Endothelial cell of umbilical vein (primary cell): Measurements from ENCODE around the gene OSBPL9.

Experiments
- EZH2 ChIP-seq: IDR thresholded peaks from 2 replicates; pipeline ENCODE4 v1.6.1; 2012; ENCODE audit warnings: borderline replicate concordance, low read depth, mild to moderate bottlenecking, moderate library complexity, low read length, inconsistent platforms; ENCODE audit not compliant: severe bottlenecking
- JUN ChIP-seq: IDR thresholded peaks from 2 replicates; pipeline ENCODE4 v1.6.1; 2011; ENCODE audit warnings: borderline replicate concordance, low read depth; ENCODE audit not compliant: insufficient read length, insufficient read depth
- POLR2A ChIP-seq: IDR thresholded peaks from 2 replicates; pipeline ENCODE4 v1.6.1; 2012; ENCODE audit warnings: low read depth, mild to moderate bottlenecking, control low read depth, low read length
- TF ChIP-seq, protein P1 (sequence below), 2 donors: IDR thresholded peaks; 1 replicate in 1 of 2; 2 replicates in 1 of 2; pipeline ENCODE4 v1.5.1; 2011; ENCODE audit warnings: low read length in 2 of 2, mild to moderate bottlenecking in 2 of 2, moderate library complexity in 2 of 2, control low read depth in 1 of 2, inconsistent platforms in 1 of 2, low read depth in 1 of 2; ENCODE audit not compliant: insufficient read depth in 1 of 2; ENCODE audit errors: extremely low read depth in 1 of 2

DNA sequence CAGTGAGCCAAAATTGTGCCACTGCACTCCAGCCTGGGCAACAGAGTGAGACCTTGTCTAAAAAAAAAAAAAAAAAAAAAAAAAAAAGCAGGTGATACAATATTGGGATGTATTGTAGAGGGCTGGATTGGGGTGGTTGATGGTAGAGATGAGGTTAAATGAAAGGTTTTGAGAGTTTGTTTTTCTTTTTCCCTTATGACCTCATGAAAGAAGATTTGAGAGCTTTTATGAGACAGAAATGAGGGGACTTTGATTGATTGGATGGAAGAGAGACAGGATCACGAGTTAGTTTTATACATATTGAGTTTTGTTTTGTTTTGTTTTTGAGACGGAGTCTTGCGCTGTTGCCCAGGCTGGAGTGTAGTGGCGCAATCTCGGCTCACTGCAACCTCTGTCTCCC is 27.1 kb downstream of the OSBPL9 start:
- TF ChIP-seq, protein P1, sequence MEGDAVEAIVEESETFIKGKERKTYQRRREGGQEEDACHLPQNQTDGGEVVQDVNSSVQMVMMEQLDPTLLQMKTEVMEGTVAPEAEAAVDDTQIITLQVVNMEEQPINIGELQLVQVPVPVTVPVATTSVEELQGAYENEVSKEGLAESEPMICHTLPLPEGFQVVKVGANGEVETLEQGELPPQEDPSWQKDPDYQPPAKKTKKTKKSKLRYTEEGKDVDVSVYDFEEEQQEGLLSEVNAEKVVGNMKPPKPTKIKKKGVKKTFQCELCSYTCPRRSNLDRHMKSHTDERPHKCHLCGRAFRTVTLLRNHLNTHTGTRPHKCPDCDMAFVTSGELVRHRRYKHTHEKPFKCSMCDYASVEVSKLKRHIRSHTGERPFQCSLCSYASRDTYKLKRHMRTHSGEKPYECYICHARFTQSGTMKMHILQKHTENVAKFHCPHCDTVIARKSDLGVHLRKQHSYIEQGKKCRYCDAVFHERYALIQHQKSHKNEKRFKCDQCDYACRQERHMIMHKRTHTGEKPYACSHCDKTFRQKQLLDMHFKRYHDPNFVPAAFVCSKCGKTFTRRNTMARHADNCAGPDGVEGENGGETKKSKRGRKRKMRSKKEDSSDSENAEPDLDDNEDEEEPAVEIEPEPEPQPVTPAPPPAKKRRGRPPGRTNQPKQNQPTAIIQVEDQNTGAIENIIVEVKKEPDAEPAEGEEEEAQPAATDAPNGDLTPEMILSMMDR (IDR thresholded peaks at IDR 0.05; ENCODE audit: extremely low read depth in 1 of 2, insufficient read depth in 1 of 2, low read depth in 1 of 2, low read length in 2 of 2): no peak
- no peak for TF ChIP-seq JUN
- no peak for TF ChIP-seq EZH2
- TF ChIP-seq POLR2A: no peak
